Measurements from ENCODE around the gene PRKCE.

PRKCE gene

GRCh38 chr2:46008091-46008870, 356.8 kb downstream of the PRKCE start:
- DNase-seq = no peak

- no peak for DNase-seq
Measured at GRCh38 chr2:46009315-46009714, 357.8 kb downstream of the PRKCE start.

- DNase-seq = no peak
Measured at GRCh38 chr2:46009772-46010171, 358.3 kb downstream of the PRKCE start.

GRCh38 chr2:46010223-46010924, 358.9 kb downstream of the PRKCE start:
- DNase-seq = no peak

- peak; percentile 16 for DNase-seq
Measured at GRCh38 chr2:46010925-46011490, 359.5 kb downstream of the PRKCE start.

- DNase-seq = no peak
Measured at GRCh38 chr2:46012618-46013240, 361.3 kb downstream of the PRKCE start.

GRCh38 chr2:46013726-46014125, 362.3 kb downstream of the PRKCE start:
- DNase-seq = no peak

- no peak for DNase-seq
Measured at GRCh38 chr2:46014911-46015654, 363.6 kb downstream of the PRKCE start.

GRCh38 chr2:46015671-46016070, 364.2 kb downstream of the PRKCE start:
- DNase-seq = no peak

- no peak for DNase-seq
Measured at GRCh38 chr2:46016091-46016490, 364.6 kb downstream of the PRKCE start.

- DNase-seq = no peak
Measured at GRCh38 chr2:46018773-46019591, 367.5 kb downstream of the PRKCE start.

GRCh38 chr2:46020416-46020815, 368.9 kb downstream of the PRKCE start:
- DNase-seq = no peak

- DNase-seq = no peak
Measured at GRCh38 chr2:46023165-46023854, 371.8 kb downstream of the PRKCE start.

- no peak for DNase-seq
Measured at GRCh38 chr2:46024146-46024779, 372.8 kb downstream of the PRKCE start.

- no peak for DNase-seq
Measured at GRCh38 chr2:46025081-46025480, 373.6 kb downstream of the PRKCE start.

- no peak for DNase-seq
Measured at GRCh38 chr2:46025676-46026075, 374.2 kb downstream of the PRKCE start.

- DNase-seq = no peak
Measured at GRCh38 chr2:46026431-46026830, 375.0 kb downstream of the PRKCE start.

- no peak for DNase-seq
Measured at GRCh38 chr2:46029332-46029811, 377.9 kb downstream of the PRKCE start.

- no peak for DNase-seq
Measured at GRCh38 chr2:46030330-46030729, 378.9 kb downstream of the PRKCE start.

- DNase-seq = no peak
Measured at GRCh38 chr2:46032161-46032813, 380.8 kb downstream of the PRKCE start.

All from NCI-H2081 treated with DMSO at 0.1 percent for 48 hours (cell line).